GM12878 (cell line): Measurements from ENCODE around the gene RHOF. TPM values are rescaled to one million over a fixed set of nuclear protein-coding genes. Genes with fewer than 3 reads are reported as not detected.

Experiments
- CBFB ChIP-seq: IDR thresholded peaks from 2 replicates; pipeline ENCODE4 v1.6.1; 2016; ENCODE audit warnings: antibody characterized with exemption, low read depth
- PAX8 ChIP-seq: fragments of 450-650 bp; IDR thresholded peaks from 2 replicates; pipeline ENCODE4 v1.6.1; 2017; ENCODE audit warnings: mild to moderate bottlenecking, moderate library complexity
- REST ChIP-seq: IDR thresholded peaks from 2 replicates; pipeline ENCODE4 v1.6.1; 2012; ENCODE audit warnings: mild to moderate bottlenecking, low read depth, low read length
- RFX5 ChIP-seq: IDR thresholded peaks from 2 replicates; pipeline ENCODE4 v1.6.1; 2011; ENCODE audit warnings: low read depth, low read length, improper control_type of control experiment
- SUPT20H ChIP-seq: IDR thresholded peaks from 2 replicates; pipeline ENCODE4 v1.6.1; 2011; ENCODE audit warnings: low read depth, mild to moderate bottlenecking, low read length, moderate library complexity, borderline replicate concordance; ENCODE audit not compliant: control insufficient read depth
- TARDBP ChIP-seq: IDR thresholded peaks from 2 replicates; pipeline ENCODE4 v1.6.1; 2016; ENCODE audit warnings: borderline replicate concordance
- USF2 ChIP-seq: IDR thresholded peaks from 2 replicates; pipeline ENCODE4 v1.6.1; 2011; ENCODE audit warnings: low read depth, low read length, improper control_type of control experiment, borderline replicate concordance
- ZBTB40 ChIP-seq: fragments of 450-650 bp; IDR thresholded peaks from 2 replicates; pipeline ENCODE4 v1.6.1; 2016; ENCODE audit warnings: mild to moderate bottlenecking, moderate library complexity, borderline replicate concordance
- polyA plus RNA-seq, 11 experiments: library from polyadenylated mRNA; depleted of rRNA in 4 of 11; unstranded in 6 of 11; stranded (reverse) in 5 of 11; fragments of >200 nt; fragmentation: Nextera tagmentation in 4 of 11; fragmentation: Illumina TruSeq in 1 of 11; extraction: Ambion mirVana in 4 of 11; extraction: Trizol in 1 of 11; gene quantifications; 1 replicate in 1 of 11; 2 replicates in 10 of 11; pipeline versions ENCODE4 v1.2.1 to v1.2.3, GENCODE V29; 2011 to 2016; ENCODE audit warnings: inconsistent platforms in 2 of 11, missing spikeins in 2 of 11, low read depth in 1 of 11
- total RNA-seq, 4 experiments: library from RNA; depleted of rRNA in 3 of 4; stranded (reverse); fragments of >200 nt in 3 of 4; fragmentation: Illumina TruSeq in 1 of 4; extraction: Trizol in 1 of 4; gene quantifications; 2 replicates each; pipeline versions ENCODE4 v1.2.1 to v1.2.3, GENCODE V29; 2013 to 2021

The RHOF gene
- total and polyA plus RNA-seq, 10 of the 15 experiments (the other 5 are each of a cell fraction or from before 2014, with no cell fraction given): 6.1 to 78.7 (median 39.7) TPM

- no peak for TF ChIP-seq ZBTB40
- no peak for TF ChIP-seq USF2
- no peak for TF ChIP-seq RFX5
- TF ChIP-seq SUPT20H: no peak
- TF ChIP-seq CBFB: no peak
- no peak for TF ChIP-seq PAX8
- TF ChIP-seq TARDBP: no peak
- TF ChIP-seq REST: no peak
Observed at GRCh38 chr12:121817648-121818043, 24.2 kb upstream of the RHOF start (continued).
